ENCODE measurements around the gene FTO. TPM values are rescaled to one million over a fixed set of nuclear protein-coding genes. Genes with fewer than 3 reads are reported as not detected.

The FTO gene
- total RNA-seq, 4 donors from 2014 or later = 29.0 to 64.1 (median 48.1) TPM

DNA sequence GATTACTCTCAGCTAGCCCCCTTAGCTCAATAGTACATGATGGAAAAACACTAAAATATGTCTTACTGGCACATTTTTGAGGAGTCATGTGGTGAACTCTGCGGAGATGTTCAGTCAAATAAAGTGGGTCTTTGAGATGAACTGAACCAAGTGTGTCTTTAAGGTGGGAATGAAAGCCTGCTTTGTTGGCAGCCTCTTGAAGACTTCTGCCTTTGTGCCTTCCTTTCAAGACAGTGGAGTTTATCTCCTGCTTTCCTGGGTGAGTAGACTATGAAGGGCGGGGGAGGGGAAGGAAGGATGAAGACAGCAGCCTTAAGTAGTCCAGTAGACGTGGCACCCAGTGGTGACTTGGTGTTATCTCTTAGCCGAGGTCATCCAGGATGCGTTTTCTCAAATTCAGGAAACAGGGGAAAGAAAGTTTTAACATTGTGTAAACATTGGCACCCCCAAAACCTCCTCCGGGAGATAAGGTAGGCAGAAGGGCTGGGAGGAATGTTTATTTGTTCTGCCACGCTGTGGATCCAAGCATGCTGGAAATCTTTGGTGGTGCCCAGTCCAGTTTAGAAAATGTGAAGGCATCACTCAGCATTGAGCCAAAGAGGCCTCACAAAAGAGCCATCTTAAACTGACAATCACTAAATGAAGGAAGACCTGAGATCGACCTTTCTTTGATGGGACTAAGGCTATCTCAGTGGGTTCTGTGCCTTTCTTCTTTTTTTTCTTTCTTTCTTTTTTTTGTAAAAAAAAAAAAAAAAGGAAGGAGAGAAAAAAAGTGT, 220.6 kb downstream of the FTO start:
- H3K27me3 ChIP-seq = no peaks in the 10 kb centered on the region
- intact Hi-C loops (cut with DNase I) = no loop called here
- no peak overlapping the region for H3K27ac ChIP-seq
- no peak for TF ChIP-seq POLR2A (IDR thresholded peaks at IDR 0.05)
- TF ChIP-seq, protein P1, sequence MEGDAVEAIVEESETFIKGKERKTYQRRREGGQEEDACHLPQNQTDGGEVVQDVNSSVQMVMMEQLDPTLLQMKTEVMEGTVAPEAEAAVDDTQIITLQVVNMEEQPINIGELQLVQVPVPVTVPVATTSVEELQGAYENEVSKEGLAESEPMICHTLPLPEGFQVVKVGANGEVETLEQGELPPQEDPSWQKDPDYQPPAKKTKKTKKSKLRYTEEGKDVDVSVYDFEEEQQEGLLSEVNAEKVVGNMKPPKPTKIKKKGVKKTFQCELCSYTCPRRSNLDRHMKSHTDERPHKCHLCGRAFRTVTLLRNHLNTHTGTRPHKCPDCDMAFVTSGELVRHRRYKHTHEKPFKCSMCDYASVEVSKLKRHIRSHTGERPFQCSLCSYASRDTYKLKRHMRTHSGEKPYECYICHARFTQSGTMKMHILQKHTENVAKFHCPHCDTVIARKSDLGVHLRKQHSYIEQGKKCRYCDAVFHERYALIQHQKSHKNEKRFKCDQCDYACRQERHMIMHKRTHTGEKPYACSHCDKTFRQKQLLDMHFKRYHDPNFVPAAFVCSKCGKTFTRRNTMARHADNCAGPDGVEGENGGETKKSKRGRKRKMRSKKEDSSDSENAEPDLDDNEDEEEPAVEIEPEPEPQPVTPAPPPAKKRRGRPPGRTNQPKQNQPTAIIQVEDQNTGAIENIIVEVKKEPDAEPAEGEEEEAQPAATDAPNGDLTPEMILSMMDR (IDR thresholded peaks at IDR 0.05) = no peak
- DNase-seq = no peak
- H3K36me3 ChIP-seq = no peaks in the 10 kb centered on the region
- no peaks in the 10 kb centered on the region for H3K4me1 ChIP-seq
- no peaks in the 10 kb centered on the region for H3K9me3 ChIP-seq
- WGBS, 2 donors = 85 to 90% methylated on average over 3 to 7 of the region's 8 CpGs
- no peak overlapping the region for H3K4me3 ChIP-seq

DNA sequence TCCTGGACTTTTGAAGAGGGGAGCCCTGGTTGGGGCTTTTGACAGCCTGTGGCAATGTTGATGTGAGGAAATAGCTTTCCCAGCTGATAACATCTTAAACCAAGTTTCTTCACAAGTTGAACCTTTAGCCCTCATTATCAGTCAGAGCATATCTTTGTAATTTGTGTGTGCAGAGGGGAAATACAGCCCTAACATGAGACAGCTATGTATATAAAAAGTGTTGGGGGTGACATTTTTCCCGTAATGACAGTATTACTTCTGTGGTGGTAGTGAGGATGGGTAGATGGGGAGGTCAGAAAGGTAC, 221.1 kb downstream of the FTO start:
- Histone ChIP-seq H3K27me3 (no peaks in the 10 kb centered on the region), H3K27ac (no peak overlapping the region), H3K36me3 (no peaks in the 10 kb centered on the region), H3K4me3 (no peak overlapping the region), H3K4me1 (no peaks in the 10 kb centered on the region), H3K9me3 (no peaks in the 10 kb centered on the region)
- WGBS, 2 donors = 100% methylated on average over 1 of the region's 1 CpG
- no peak for TF ChIP-seq POLR2A (IDR thresholded peaks at IDR 0.05)
- TF ChIP-seq, protein P1 (IDR thresholded peaks at IDR 0.05) = no peak
- no peak for DNase-seq
- intact Hi-C loops (cut with DNase I) = no loop called here

DNA sequence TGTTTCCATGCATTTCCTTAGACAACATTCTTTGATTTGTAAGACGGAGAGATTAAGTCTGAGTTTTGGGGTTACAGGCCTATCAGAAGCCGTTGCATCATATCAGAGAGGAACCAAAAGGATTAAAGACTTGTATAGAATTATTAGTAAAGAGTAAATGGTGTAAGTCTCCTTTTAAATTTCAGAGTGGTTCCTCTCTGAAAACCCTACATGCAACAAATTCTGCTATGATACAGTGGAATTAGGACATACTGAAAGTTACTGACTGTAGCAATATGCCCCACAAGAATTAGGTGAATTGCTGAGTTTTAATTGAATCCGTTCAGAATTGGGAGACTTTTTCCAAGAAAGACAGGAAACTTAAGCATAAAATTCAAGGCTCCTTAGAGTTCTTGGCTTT, 221.6 kb downstream of the FTO start:
- no peaks in the 10 kb centered on the region for H3K9me3 ChIP-seq
- no peaks in the 10 kb centered on the region for H3K27me3 ChIP-seq
- no peaks in the 10 kb centered on the region for H3K36me3 ChIP-seq
- H3K27ac ChIP-seq = no peak overlapping the region
- H3K4me1 ChIP-seq = no peaks in the 10 kb centered on the region
- 82 to 86% methylated on average over 3 of the region's 3 CpGs for WGBS, 2 donors
- DNase-seq = no peak
- intact Hi-C loops (cut with DNase I) = no loop called here
- H3K4me3 ChIP-seq = no peak overlapping the region
- TF ChIP-seq POLR2A (IDR thresholded peaks at IDR 0.05) = no peak
- TF ChIP-seq, protein P1 (IDR thresholded peaks at IDR 0.05) = no peak

DNA sequence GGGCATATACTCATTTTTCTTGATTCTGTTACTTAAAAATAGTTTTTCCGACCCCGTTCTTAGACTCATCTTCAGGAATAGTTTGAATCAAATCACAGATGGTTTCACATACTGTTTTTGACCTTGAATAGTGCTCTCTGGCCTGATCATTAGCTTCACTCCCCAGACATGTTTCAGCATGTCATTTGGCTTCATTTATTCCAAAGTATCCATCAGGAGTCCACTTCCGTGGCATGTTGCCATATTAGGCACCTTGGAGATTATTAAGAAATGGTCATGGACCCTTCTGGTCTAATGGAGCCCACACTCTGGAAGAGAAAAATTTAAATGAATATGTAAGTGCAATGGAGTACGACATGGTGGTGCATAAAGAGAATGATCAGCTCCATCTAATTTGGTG, 222.3 kb downstream of the FTO start:
- DNase-seq = no peak
- Histone ChIP-seq H3K4me1 (no peaks in the 10 kb centered on the region), H3K36me3 (no peaks in the 10 kb centered on the region), H3K27ac (no peak overlapping the region), H3K27me3 (no peaks in the 10 kb centered on the region), H3K9me3 (no peaks in the 10 kb centered on the region), H3K4me3 (no peak overlapping the region)
- intact Hi-C loops (cut with DNase I) = no loop called here
- WGBS, 2 donors = 86 to 93% methylated on average over 4 of the region's 4 CpGs
- no peak for TF ChIP-seq POLR2A (IDR thresholded peaks at IDR 0.05)
- TF ChIP-seq, protein P1 (IDR thresholded peaks at IDR 0.05) = no peak

DNA sequence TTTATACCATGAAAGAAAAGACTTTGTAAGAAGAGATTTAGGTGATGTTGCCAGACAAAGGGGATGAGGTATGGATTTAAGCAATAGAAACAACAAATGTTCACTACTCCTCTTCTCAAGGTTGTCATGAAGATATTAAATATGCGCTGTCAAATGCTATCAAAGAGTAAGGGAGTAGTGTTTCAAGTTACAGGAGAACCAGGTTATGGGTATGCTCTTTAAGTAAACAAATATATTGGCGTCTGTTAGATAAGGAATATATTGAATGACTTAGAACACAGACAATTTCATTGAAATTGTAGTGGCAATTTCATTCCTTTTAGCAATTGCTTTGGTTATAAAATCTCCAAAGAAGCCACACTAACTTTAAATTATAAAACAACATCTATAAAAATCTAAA, 229.0 kb downstream of the FTO start:
- Histone ChIP-seq H3K9me3 (no peaks in the 10 kb centered on the region), H3K4me1 (no peaks in the 10 kb centered on the region), H3K27ac (no peak overlapping the region), H3K4me3 (no peak overlapping the region), H3K27me3 (no peaks in the 10 kb centered on the region), H3K36me3 (peaks cover 0 to 28% (median 0%) of the 10 kb centered on the region in 3 donors)
- WGBS, 2 donors = 87 to 100% methylated on average over 2 of the region's 2 CpGs
- no peak for DNase-seq
- TF ChIP-seq POLR2A (IDR thresholded peaks at IDR 0.05) = no peak
- TF ChIP-seq, protein P1 (IDR thresholded peaks at IDR 0.05) = no peak
- intact Hi-C loops (cut with DNase I) = no loop called here

All from esophagus squamous epithelium (tissue), 5 donors.